Aorta (tissue), 5 donors: ENCODE results near the gene PHYHIPL. TPM values are rescaled to one million over a fixed set of nuclear protein-coding genes. Genes with fewer than 3 reads are reported as not detected.

Source experiments
- ATAC-seq: fragments of 200-7000 bp; cut with Tn5 transposase; one replicate; pipeline ENCODE4 v1.9.1; 2022; ENCODE audit warnings: moderate library complexity; ENCODE audit not compliant: low FRiP score
- DNase-seq, 2 donors: peaks; one replicate each; pipeline ENCODE4 v3.0.0-alpha.2; 2020
- H3K27ac ChIP-seq, 2 donors: one replicate each; pipeline ENCODE4 v1.5.1; 2013; ENCODE audit warnings: low read length in 2 of 2, mild to moderate bottlenecking in 2 of 2, moderate library complexity in 2 of 2, control low read depth in 1 of 2, inconsistent platforms in 1 of 2, low read depth in 1 of 2
- H3K27me3 ChIP-seq, 2 donors: one replicate each; pipeline ENCODE4 v1.6.1; 2013; ENCODE audit warnings: control low read depth in 1 of 2, low read length in 1 of 2, mild to moderate bottlenecking in 1 of 2, moderate library complexity in 1 of 2; ENCODE audit not compliant: insufficient read depth in 2 of 2, control insufficient read depth in 1 of 2
- H3K36me3 ChIP-seq, 2 donors: one replicate each; pipeline ENCODE4 v1.6.1; 2013; ENCODE audit warnings: control low read depth in 1 of 2, low read length in 1 of 2, mild to moderate bottlenecking in 1 of 2; ENCODE audit not compliant: insufficient read depth in 2 of 2, control insufficient read depth in 1 of 2
- H3K4me1 ChIP-seq, 2 donors: one replicate each; pipeline ENCODE4 v1.6.1; 2013; ENCODE audit warnings: low read length in 2 of 2, control low read depth in 1 of 2, mild to moderate bottlenecking in 1 of 2, moderate library complexity in 1 of 2; ENCODE audit not compliant: insufficient read depth in 2 of 2, control insufficient read depth in 1 of 2
- H3K4me3 ChIP-seq, 2 donors: one replicate each; pipeline ENCODE4 v1.5.1; 2013; ENCODE audit warnings: low read length in 2 of 2, control low read depth in 1 of 2, mild to moderate bottlenecking in 1 of 2
- H3K9me3 ChIP-seq: one replicate; pipeline ENCODE4 v1.6.1; 2013; ENCODE audit warnings: mild to moderate bottlenecking, low read length; ENCODE audit not compliant: control insufficient read depth
- WGBS, 2 donors: extraction: QIAGEN DNeasy Blood & Tissue Kit; methylation state at CpG; one replicate each; pipeline ENCODE4 v1.1.7; 2013; 5-methylcytosine and 5-hydroxymethylcytosine counted together
- intact Hi-C, 2 donors: fragments of 100-400 bp; cut with DNase I; formaldehyde crosslinking; loops; one replicate each; pipeline versions ENCODE4 v1.14.2 to v1.15.0; 2022
- long read RNA-seq, 2 donors: library from polyadenylated mRNA; unstranded; transcript quantifications; one replicate each; pipeline ENCODE4 v2.0.0, GENCODE V29; 2020 to 2021
- polyA plus RNA-seq, 2 donors: library from polyadenylated mRNA; stranded (reverse); fragments of 200-250 nt; gene quantifications; one replicate each; pipeline ENCODE4 v1.2.3, GENCODE V29; 2013
- total RNA-seq, 2 donors: library from RNA; stranded (reverse); fragmentation: NEBNext Ultra II Directional; extraction: Animal tissue kit (Norgen Biotek cat#: 25700); gene quantifications; one replicate each; pipeline ENCODE4 v1.2.1, GENCODE V29; 2021
- donor health status: healthy with polysubstance abuse.
- donor health status: Bipolar disorder and iron deficiency.
- donor health status: DM: no; HTN: no; CAD: no.
- donor health status: DM: no; HTN: no; CAD: no.
- donor health status: DM: yes; HTN: yes; CAD: no.

Gene PHYHIPL
- total RNA-seq: under 1 TPM; 0.19 to 0.54 TPM
- polyA plus RNA-seq: 1 to 10 TPM in 1 of 2 donors, under 1 TPM in 1; 0.54 to 2.3 TPM
- long read RNA-seq, donor 1, partial matches to known transcripts: 0 of 1 reads
- long read RNA-seq, donor 1, other reads (novel, unspliced or antisense): 1 of 1 reads
- long read RNA-seq, donor 2, partial matches to known transcripts: 0 of 8 reads
- long read RNA-seq, donor 2, other reads (novel, unspliced or antisense): 8 of 8 reads

GRCh38 chr10:59176241-59177030 is at the start of gene PHYHIPL:
PHYHIPL (plus strand) TSS chr10:59176643; CDS start chr10:59176854, 211 bp downstream.
- intact Hi-C loops: loop anchor here (5.0 to 10.0 kb wide), 3 partner anchors 99 to 392 kb away; no protein-coding TSS in a partner anchor
- Histone ChIP-seq H3K27ac (no peak within 1 kb of the TSS), H3K36me3 (no peaks in the 10 kb centered on the region), H3K4me1 (peaks cover 0 to 1% of the 10 kb centered on the region in 2 donors), H3K27me3 (no peaks in the 10 kb centered on the region), H3K4me3 (peak within 1 kb of the TSS in 1 of 2 donors; percentile 49), H3K9me3 (no peaks in the 10 kb centered on the region)
- 1% methylated on average over 68 to 90 of the region's 90 CpGs for WGBS, 2 donors
- ATAC-seq (peak; percentile 66), DNase-seq (peak; percentile 44 to 75)

DNA sequence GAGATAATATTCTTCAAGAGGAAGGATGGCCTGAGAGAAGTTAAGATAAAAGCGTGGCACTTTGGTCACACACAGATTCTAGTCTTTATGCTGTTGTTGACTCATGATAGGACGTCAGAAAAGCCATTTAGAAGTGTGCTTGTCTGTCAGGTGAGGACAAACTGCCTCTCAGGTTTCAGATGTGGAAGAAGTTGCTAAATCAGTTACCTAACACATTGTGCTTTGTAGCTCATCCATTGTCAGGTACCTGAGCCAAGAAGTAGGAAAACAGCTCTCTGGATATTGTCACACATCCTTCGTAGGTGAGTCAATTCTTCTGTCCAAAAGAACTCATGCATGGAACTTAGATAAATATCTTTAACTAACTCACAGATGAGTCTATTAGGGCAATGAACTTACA is 49.5 kb upstream of the PHYHIPL start:
- Histone ChIP-seq H3K4me1 (peaks cover 0 to 4% of the 10 kb centered on the region in 2 donors), H3K27me3 (no peaks in the 10 kb centered on the region), H3K36me3 (no peaks in the 10 kb centered on the region), H3K27ac (no peak overlapping the region), H3K9me3 (no peaks in the 10 kb centered on the region), H3K4me3 (no peak overlapping the region)
- ATAC-seq (no peak), DNase-seq (no peak)
- intact Hi-C loops: no loop called here
- 89 to 94% methylated on average over 3 of the region's 3 CpGs for WGBS, 2 donors

DNA sequence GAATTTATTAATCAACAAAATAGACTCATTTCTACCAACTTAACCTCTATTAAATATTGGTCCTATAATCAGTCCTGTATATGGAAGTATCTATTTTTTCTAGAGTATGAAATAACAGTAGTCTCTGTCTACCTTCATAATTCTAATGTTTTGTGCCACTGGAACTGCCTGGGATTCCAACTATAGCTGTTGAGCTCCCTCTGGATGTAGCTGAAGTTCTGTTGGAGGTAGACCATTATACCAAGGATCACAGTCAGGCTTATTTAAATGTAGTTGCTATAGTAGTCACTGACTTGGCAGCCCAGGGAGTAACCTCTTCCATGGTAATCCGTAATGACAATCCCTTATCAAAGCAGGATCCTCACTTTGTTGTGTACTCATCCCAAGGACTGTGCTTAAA is 48.5 kb upstream of the PHYHIPL start:
- Histone ChIP-seq H3K9me3 (no peaks in the 10 kb centered on the region), H3K27me3 (no peaks in the 10 kb centered on the region), H3K27ac (no peak overlapping the region), H3K4me1 (peaks cover 0 to 4% of the 10 kb centered on the region in 2 donors), H3K4me3 (no peak overlapping the region), H3K36me3 (no peaks in the 10 kb centered on the region)
- ATAC-seq: no peak
- WGBS, 2 donors: 96% methylated on average over 1 of the region's 1 CpG
- intact Hi-C loops: no loop called here
- DNase-seq: no peak

GRCh38 chr10:59129867-59130266 is 46.6 kb upstream of the PHYHIPL start:
- H3K27me3 ChIP-seq: no peaks in the 10 kb centered on the region
- intact Hi-C loops: no loop called here
- ATAC-seq: no peak

DNA sequence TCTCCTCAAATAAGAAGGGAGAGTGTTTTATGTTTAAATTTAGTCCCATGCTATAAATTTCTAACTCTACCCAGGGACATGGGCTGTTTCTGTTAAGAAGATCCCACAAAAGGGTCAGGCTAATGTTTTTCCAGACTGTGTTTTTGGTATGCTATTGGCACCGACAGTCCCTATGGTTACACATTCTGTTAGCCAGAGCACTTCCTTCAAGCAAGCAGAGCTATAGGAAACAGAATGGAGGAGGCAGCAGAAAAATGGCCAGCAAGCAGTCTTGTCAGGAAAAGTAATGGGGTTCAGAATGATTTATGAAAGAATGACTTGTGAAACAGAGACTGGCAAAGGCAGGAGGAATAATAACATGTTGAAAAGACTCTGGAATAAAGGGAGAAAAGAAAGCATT is 44.8 kb upstream of the PHYHIPL start:
- no peaks in the 10 kb centered on the region for H3K36me3 ChIP-seq
- H3K27me3 ChIP-seq: no peaks in the 10 kb centered on the region
- intact Hi-C loops: no loop called here
- H3K4me1 ChIP-seq: no peaks in the 10 kb centered on the region
- no peak overlapping the region for H3K27ac ChIP-seq
- ATAC-seq: no peak
- DNase-seq: no peak
- H3K4me3 ChIP-seq: no peak overlapping the region
- no peaks in the 10 kb centered on the region for H3K9me3 ChIP-seq
- 0 to 3% methylated on average over 1 of the region's 1 CpG for WGBS, 2 donors

More at GRCh38 chr10:59129867-59130266, 46.6 kb upstream of the PHYHIPL start:
- H3K9me3 ChIP-seq: no peaks in the 10 kb centered on the region
- H3K4me3 ChIP-seq: no peak overlapping the region
- no peak for DNase-seq
- H3K27ac ChIP-seq: no peak overlapping the region
- peaks cover 0 to 4% of the 10 kb centered on the region in 2 donors for H3K4me1 ChIP-seq
- H3K36me3 ChIP-seq: no peaks in the 10 kb centered on the region

DNA sequence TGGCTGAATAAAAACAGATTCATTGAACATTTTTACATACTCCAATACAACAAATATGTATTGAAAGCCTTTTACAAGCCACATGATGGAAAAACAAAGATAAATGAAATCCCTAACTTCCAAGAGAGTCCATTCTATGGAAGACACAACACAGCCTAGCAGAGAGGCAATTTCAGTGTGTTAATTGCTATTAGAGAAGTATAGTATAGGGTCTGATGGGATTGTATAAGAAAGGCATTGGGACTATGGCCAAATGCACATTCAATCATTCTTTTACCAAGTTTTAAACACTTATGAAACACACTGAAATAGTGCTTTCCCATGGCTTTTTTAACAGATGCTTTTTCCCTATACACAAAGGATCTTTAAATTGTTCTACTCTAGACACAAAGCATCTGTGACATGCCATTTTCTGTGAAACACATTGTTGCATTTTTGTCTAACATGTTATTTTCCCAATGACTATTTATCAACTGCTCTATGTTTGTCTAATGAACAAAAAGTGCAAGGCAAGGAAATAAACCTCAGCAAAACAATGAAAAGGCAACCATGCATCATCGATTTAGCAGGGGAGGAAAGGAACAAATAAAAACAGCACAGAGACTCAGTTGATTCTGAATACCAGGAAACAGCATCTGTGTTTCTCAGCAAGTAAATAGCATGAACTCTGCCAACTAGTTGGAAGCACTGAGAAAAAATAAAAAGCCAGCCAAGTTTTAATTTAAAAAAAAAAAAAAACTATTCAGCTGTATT is 42.4 kb upstream of the PHYHIPL start:
- no peaks in the 10 kb centered on the region for H3K36me3 ChIP-seq
- intact Hi-C loops: no loop called here
- 40 to 45% methylated on average over 1 of the region's 1 CpG for WGBS, 2 donors
- H3K27ac ChIP-seq: no peak overlapping the region
- H3K4me3 ChIP-seq: no peak overlapping the region
- no peak for ATAC-seq
- no peak for DNase-seq
- no peaks in the 10 kb centered on the region for H3K9me3 ChIP-seq
- no peaks in the 10 kb centered on the region for H3K27me3 ChIP-seq
- H3K4me1 ChIP-seq: no peaks in the 10 kb centered on the region

GRCh38 chr10:59134785-59135184 is 41.7 kb upstream of the PHYHIPL start:
- Histone ChIP-seq H3K27me3 (no peaks in the 10 kb centered on the region), H3K4me3 (no peak overlapping the region), H3K4me1 (no peaks in the 10 kb centered on the region), H3K27ac (no peak overlapping the region), H3K9me3 (no peaks in the 10 kb centered on the region), H3K36me3 (no peaks in the 10 kb centered on the region)
- ATAC-seq (no peak), DNase-seq (no peak)
- intact Hi-C loops: no loop called here
- 80 to 83% methylated on average over 3 of the region's 3 CpGs for WGBS, 2 donors

GRCh38 chr10:59135275-59135674 is 41.2 kb upstream of the PHYHIPL start:
- ATAC-seq (no peak), DNase-seq (no peak)
- H3K36me3 ChIP-seq: no peaks in the 10 kb centered on the region
- H3K4me1 ChIP-seq: no peaks in the 10 kb centered on the region
- H3K4me3 ChIP-seq: no peak overlapping the region
- H3K9me3 ChIP-seq: no peaks in the 10 kb centered on the region
- intact Hi-C loops: no loop called here
- no peaks in the 10 kb centered on the region for H3K27me3 ChIP-seq
- 64 to 81% methylated on average over 3 of the region's 3 CpGs for WGBS, 2 donors
- H3K27ac ChIP-seq: no peak overlapping the region
